HEK293 (cell line): ENCODE data around the gene CD109.

Experiments used
- CTCF ChIA-PET: fragments of 350-600 bp; formaldehyde crosslinking; extraction: SDS; loops from one replicate; lab custom pipeline; 2021; ENCODE audit warnings: antibody characterized with exemption; lab: Yijun Ruan, JAX
- POLR2A ChIA-PET: fragments of 300-600 bp; formaldehyde crosslinking; extraction: SDS; loops from one replicate; lab custom pipeline; 2020; ENCODE audit warnings: antibody characterized with exemption, inconsistent platforms; lab: Yijun Ruan, JAX
- H3K27ac ChIP-seq: fragments of 200-500 bp; sonication (Bioruptor generic); 2 replicates; pipeline ENCODE4 v1.5.1; 2014; ENCODE audit warnings: low read depth, low read length, control low read depth, inconsistent platforms; ENCODE audit errors: extremely low read depth
- H3K36me3 ChIP-seq, 2 experiments: fragments of 200-500 bp in 1 of 2; sonication (Bioruptor generic) in 1 of 2; 1 replicate in 1 of 2; 2 replicates in 1 of 2; pipeline ENCODE4 v1.5.1; 2014 to 2017; ENCODE audit warnings: inconsistent platforms in 2 of 2, low read length in 2 of 2; ENCODE audit not compliant: control insufficient read depth in 2 of 2, insufficient read depth in 1 of 2
- H3K4me1 ChIP-seq: fragments of 200-500 bp; sonication (Bioruptor generic); 2 replicates; pipeline ENCODE4 v1.5.1; 2014; ENCODE audit warnings: mild to moderate bottlenecking, low read length, inconsistent platforms; ENCODE audit not compliant: control insufficient read depth, insufficient read depth
- H3K4me3 ChIP-seq: 2 replicates; pipeline ENCODE4 v1.5.1; 2011; ENCODE audit warnings: low read depth, mild to moderate bottlenecking, control low read depth, low read length, moderate library complexity
- H3K9me3 ChIP-seq: fragments of 200-500 bp; sonication (Bioruptor generic); 2 replicates; pipeline ENCODE4 v1.5.1; 2014; ENCODE audit warnings: low read depth, low read length, inconsistent platforms; ENCODE audit not compliant: control insufficient read depth, insufficient read depth
- HIC1 ChIP-seq: fragments of 450-650 bp; formaldehyde crosslinking; IDR thresholded peaks from 2 replicates; pipeline ENCODE4 v1.5.1; 2016; ENCODE audit warnings: missing biosample characterization, missing genetic modification characterization
- PATZ1 ChIP-seq: fragments of 450-650 bp; formaldehyde crosslinking; IDR thresholded peaks from 2 replicates; pipeline ENCODE4 v1.5.1; 2016; ENCODE audit warnings: missing biosample characterization, missing genetic modification characterization
- SP7 ChIP-seq: fragments of 450-650 bp; formaldehyde crosslinking; IDR thresholded peaks from 2 replicates; pipeline ENCODE4 v1.5.1; 2016; ENCODE audit warnings: missing biosample characterization, missing genetic modification characterization
- ZBTB11 ChIP-seq: fragments of 450-650 bp; formaldehyde crosslinking; conservative IDR thresholded peaks from 2 replicates; pipeline ENCODE4 v1.5.1; 2016; ENCODE audit warnings: low read depth, missing biosample characterization, missing genetic modification characterization
- ZBTB49 ChIP-seq: fragments of 450-650 bp; formaldehyde crosslinking; IDR thresholded peaks from 2 replicates; pipeline ENCODE4 v1.5.1; 2016; ENCODE audit warnings: missing biosample characterization, missing genetic modification characterization, low read depth
- ZFP37 ChIP-seq: fragments of 450-650 bp; formaldehyde crosslinking; IDR thresholded peaks from 2 replicates; pipeline ENCODE4 v1.5.1; 2016; ENCODE audit warnings: missing biosample characterization, missing genetic modification characterization
- ZNF600 ChIP-seq: fragments of 450-650 bp; formaldehyde crosslinking; IDR thresholded peaks from 2 replicates; pipeline ENCODE4 v1.5.1; 2016; ENCODE audit warnings: missing biosample characterization, missing genetic modification characterization
- ZNF629 ChIP-seq: fragments of 450-650 bp; formaldehyde crosslinking; IDR thresholded peaks from 2 replicates; pipeline ENCODE4 v1.5.1; 2017; ENCODE audit warnings: missing biosample characterization, missing genetic modification characterization
- ZNF639 ChIP-seq: fragments of 450-650 bp; formaldehyde crosslinking; IDR thresholded peaks from 2 replicates; pipeline ENCODE4 v1.5.1; 2016; ENCODE audit warnings: missing biosample characterization, missing genetic modification characterization
- ZNF660 ChIP-seq: fragments of 450-650 bp; IDR thresholded peaks from 2 replicates; pipeline ENCODE4 v1.5.1; 2018; ENCODE audit warnings: missing biosample characterization, mild to moderate bottlenecking, missing genetic modification characterization
- ZNF830 ChIP-seq: fragments of 450-650 bp; IDR thresholded peaks from 2 replicates; pipeline ENCODE4 v1.5.0; 2018; ENCODE audit warnings: missing biosample characterization, missing genetic modification characterization, low read depth, mild to moderate bottlenecking, moderate library complexity

CD109 gene

GRCh38 chr6:73704260-73704659 lies 8.3 kb downstream of the CD109 start (continued):
- 0 out of 2 replicates have a peak, but pooled peaks have one; percentile 26 for TF ChIP-seq ZFP37 (tag by site-specific recombination)
- no peak for TF ChIP-seq HIC1 (tag by site-specific recombination)
- TF ChIP-seq ZNF639 = no peak
- TF ChIP-seq ZBTB11 (tag by site-specific recombination) = no peak
- peak; percentile 63; the same call in 1 of the 2 replicates for TF ChIP-seq ZNF660
- TF ChIP-seq ZNF629 = peak; percentile 38; the same call in 1 of the 2 replicates
- TF ChIP-seq ZBTB49 (tag by site-specific recombination) = no peak
- TF ChIP-seq PATZ1 (tag by site-specific recombination) = no peak
- TF ChIP-seq ZNF600 = peak; percentile 50
- peak; percentile 53; the same call in 1 of the 2 replicates for TF ChIP-seq SP7 (tag by site-specific recombination)

- TF ChIP-seq ZNF830 (tag by site-specific recombination) = no peak
- Histone ChIP-seq H3K27ac (no peak overlapping the region), H3K36me3 (peaks cover 0 to 14% of the 10 kb centered on the region in 2 experiments; a peak in 1 of 3 replicates), H3K4me3 (no peak overlapping the region), H3K9me3 (no peaks in the 10 kb centered on the region), H3K4me1 (0 out of 2 replicates have a peak, but pooled peaks cover 3% of the 10 kb centered on the region)
- POLR2A ChIA-PET = interaction anchor here (1.0 kb wide), 1 partner anchor 13 kb away, joined by 3 read pairs; no protein-coding TSS in a partner anchor
- CTCF ChIA-PET = interaction anchor here (0.6 to 3.0 kb wide), 5 partner anchors 10 to 621 kb away, joined by 4 to 12 read pairs (median 4); no protein-coding TSS in a partner anchor
Measured at GRCh38 chr6:73704798-73705197, 8.8 kb downstream of the CD109 start.
